IPS-18c (cell line): ENCODE results near the gene KRT85.

Experiments
- H3K4me3 ChIP-seq: 2 replicates; pipeline ENCODE4 v1.7.0; 2013; ENCODE audit warnings: low read depth, mild to moderate bottlenecking, low read length, moderate library complexity; ENCODE audit not compliant: insufficient read depth
- H3K9me3 ChIP-seq: one replicate; pipeline ENCODE4 v1.6.1; 2013; ENCODE audit warnings: mild to moderate bottlenecking, low read length, moderate library complexity; ENCODE audit not compliant: control insufficient read depth, insufficient read depth

Gene KRT85

DNA sequence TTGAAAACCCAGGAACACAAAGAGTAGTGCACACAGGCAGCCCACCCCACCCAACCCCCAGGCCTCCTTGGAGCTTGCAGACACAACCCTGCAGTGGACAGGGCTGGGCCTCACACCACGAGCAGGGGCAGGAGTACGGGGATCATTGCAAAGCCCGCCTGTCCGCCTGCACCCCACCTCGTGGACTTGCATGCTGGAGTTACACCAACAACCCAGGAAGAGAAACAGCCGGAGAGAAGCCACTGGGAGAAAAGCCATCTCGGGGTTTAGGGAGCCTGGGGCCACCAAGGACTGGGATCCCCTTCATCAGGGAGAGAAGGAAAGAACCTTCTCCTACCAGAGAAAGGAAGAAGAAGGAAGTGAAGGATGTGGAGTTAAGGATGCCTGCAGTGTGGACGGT is 10.0 kb upstream of the KRT85 start:
- Histone ChIP-seq H3K9me3 (no peaks in the 10 kb centered on the region), H3K4me3 (no peak overlapping the region)

DNA sequence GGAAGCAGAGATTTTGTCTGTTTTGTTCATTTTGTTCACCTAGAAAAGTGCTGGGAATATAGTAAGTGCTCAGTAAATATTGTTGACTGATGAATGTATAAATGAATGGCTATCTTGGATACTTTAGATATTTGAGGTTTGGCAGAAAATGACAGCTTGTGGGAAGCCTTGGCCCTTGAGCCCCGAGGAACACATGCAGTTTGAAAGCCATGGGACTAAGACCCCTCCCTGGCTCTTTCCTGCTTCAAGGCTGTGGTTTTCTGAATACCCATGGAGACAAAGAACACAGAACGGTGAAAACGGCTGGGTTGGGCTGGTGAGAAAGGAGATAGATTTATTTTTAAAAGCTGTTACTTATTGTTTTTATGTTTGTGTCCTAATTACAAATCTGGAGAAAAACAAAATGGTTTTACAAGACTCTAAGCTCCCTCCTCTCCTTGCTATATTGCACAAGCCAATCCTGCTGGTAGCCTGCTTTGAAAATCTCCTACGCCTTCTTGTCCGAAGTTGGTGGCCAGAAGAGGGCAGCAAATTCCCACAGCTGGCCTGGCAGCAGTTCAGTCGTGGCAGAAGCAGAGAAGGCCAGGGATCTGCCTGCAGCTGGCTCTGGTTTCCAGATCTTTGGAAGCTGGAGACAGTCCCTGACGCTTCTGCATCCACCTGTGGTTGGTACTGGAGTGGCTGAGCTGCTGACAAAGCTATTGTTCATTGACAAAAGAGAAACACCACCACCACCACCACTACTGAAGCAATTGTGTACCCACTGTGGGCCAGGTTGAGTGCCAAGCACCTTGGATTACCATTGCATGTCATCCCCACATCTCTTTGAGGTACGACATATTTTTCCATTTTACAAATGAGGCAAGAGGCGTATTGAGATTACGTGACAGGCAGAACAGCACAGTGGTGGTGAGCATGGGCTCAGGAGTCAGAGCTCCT is 5.2 kb upstream of the KRT85 start:
- H3K4me3 ChIP-seq, result no peak overlapping the region
- H3K9me3 ChIP-seq, result no peaks in the 10 kb centered on the region

DNA sequence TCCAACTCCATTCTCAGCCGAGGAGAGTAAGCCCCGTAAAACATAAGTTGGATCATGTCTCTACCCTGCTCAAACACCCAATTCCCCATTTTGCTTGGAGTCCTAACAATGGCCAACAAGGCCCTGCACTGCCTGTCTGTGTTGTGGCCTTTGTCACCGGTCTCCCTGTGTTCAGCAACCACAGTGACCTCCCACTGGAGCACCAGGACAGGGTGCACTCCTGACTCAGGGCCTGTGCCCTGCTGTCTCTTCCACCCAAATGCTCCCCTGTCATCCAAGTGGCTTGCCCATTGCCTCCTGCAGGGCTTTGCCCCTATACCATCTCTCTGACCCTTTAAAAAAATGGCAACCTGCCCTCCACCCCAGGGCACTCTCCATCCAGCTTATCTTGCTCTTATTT is 4.4 kb upstream of the KRT85 start:
- Histone ChIP-seq H3K4me3 (no peak overlapping the region), H3K9me3 (no peaks in the 10 kb centered on the region)

DNA sequence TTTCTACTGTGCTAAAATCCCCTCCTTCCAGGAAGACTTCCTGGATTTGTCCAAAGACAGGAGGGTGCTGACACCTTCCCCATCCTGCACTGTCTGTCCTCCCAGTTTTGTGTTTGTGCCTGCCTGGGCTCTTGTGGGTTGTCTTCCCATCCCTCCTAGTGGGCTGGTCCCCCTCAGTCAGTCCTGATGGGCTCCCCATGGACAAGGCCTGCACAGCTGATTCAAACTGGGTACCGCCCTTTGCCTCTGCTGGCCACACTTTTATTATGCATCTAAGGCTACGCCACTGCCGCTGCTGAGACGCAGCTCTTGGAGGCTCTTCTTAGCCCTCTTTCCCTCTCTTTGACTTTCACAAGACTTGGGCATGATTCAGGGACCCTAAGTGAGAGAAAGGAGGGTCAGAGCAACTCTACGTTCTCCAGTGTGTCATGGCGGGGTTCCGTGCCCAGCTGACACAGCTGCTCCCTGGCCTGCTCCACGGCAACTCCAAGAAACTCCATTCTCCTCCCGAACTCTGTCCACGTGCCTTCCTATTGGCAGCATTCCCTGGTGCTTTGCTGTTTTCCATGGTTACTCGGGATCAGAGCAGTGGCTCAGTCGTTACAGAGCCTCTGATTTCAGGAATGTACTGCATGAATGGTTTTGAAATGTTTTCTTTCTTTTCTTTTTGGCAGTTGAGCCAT is 3.8 kb upstream of the KRT85 start:
- H3K9me3 ChIP-seq, result no peaks in the 10 kb centered on the region

GRCh38 chr12:52369809-52370208 is 2.5 kb upstream of the KRT85 start:
- H3K9me3 ChIP-seq, result no peaks in the 10 kb centered on the region

More for the DNA sequence above, 3.8 kb upstream of the KRT85 start:
- H3K4me3 ChIP-seq, result no peak overlapping the region

GRCh38 chr12:52369211-52369610 is 1.9 kb upstream of the KRT85 start:
- H3K9me3 ChIP-seq, result no peaks in the 10 kb centered on the region
- H3K4me3 ChIP-seq, result no peak overlapping the region

More at GRCh38 chr12:52369809-52370208, 2.5 kb upstream of the KRT85 start:
- no peak overlapping the region for H3K4me3 ChIP-seq

DNA sequence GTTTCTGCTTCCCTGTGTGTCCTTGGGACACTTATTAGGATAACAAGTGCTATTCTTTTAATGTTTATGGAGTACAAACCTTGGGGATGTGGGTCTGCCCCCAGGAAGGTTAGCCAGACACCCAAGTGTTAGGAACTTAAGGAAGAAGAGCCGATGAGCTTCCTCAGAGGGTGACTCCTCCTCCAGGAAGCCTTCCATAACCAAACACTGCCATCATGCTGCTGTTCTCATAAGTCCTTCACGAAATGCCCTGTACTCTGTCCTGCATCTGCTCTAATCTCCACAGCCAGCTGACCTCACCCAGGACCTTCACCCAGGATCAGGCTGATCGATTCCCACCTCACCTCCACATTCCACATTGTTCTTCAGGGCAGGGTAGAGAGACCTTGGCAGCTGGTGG is 1.2 kb upstream of the KRT85 start:
- H3K9me3 ChIP-seq, result no peaks in the 10 kb centered on the region

GRCh38 chr12:52367876-52368275 is 595 bp upstream of the KRT85 start:
- H3K4me3 ChIP-seq, result no peak overlapping the region
- no peaks in the 10 kb centered on the region for H3K9me3 ChIP-seq

More for the DNA sequence above, 1.2 kb upstream of the KRT85 start:
- H3K4me3 ChIP-seq, result no peak overlapping the region

DNA sequence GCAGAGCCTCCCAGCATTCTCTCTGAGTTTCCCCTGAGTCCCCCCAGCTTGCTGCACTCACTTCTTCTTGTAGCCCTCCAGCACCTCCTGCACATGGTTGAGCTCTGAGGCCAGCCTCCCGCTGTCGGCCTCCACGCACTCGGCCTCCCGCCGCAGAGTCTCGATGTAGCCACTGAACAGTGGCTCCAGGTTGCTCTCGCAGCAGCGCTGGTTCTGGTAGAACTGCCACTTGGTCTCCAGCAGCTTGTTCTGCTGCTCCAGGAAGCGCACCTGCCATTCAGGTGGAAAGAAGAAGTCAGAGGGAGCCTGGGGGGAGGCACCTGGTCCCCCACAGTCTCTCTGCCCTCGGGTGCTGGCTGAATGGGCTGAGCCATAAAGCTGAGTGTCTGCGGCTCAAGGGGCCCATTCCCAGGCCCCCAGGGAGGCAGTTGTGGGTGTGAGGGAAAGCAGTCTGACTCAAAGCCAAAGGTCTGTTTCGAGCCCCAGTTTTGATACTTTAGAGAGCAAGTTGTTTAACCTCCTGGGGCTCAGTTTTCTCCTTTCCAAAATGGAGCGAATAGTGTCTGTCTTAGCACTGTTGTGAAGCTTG is 2.3 kb downstream of the KRT85 start:
- Histone ChIP-seq H3K4me3 (no peak overlapping the region), H3K9me3 (no peaks in the 10 kb centered on the region)

DNA sequence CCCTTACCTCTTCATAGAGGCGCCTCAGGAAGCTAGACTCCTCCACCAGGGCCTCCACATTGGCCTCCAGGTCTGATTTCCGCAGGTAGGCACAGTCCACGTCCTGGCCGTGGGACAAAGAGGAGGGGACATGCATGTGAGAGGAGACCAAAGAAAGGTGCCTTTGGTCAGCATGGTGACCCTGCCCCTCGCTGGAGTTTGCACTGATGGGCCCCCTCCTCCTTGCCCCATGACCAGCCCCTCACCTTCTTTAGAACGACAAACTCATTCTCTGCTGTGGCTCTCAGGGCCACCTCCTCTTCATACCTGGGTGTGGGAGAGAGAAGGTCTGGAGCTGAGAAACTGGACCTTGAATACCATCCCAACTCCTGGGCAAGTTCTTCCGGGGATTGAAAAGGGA is 3.2 kb downstream of the KRT85 start:
- H3K9me3 ChIP-seq, result no peaks in the 10 kb centered on the region
- no peak overlapping the region for H3K4me3 ChIP-seq

DNA sequence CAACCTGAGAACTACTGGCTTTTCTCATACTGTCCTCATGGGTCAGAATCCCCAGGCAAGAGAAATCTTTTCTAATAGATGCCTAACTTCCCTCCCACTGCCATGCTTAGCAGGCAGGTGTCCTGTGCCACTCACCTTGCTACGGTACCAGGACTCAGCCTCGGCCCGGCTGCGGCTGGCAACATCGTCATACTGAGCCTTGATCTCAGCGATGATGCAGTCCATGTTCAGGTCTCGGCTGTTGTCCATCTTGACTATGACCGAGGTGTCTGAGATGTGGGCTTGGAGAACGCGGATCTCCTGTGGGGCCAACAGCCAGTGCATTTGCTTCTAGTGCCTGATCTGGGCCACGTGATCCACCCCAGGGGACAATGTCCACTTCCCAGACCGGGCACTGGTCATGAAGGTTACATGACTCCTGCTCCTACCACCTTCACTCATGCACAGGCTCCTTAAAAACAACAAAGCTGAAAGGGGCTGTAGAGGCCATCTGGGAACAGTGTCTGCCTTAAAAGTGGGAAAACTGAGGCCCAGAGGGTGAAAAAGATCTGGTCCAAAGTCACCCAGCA is 4.1 kb downstream of the KRT85 start:
- Histone ChIP-seq H3K9me3 (no peaks in the 10 kb centered on the region), H3K4me3 (no peak overlapping the region)

DNA sequence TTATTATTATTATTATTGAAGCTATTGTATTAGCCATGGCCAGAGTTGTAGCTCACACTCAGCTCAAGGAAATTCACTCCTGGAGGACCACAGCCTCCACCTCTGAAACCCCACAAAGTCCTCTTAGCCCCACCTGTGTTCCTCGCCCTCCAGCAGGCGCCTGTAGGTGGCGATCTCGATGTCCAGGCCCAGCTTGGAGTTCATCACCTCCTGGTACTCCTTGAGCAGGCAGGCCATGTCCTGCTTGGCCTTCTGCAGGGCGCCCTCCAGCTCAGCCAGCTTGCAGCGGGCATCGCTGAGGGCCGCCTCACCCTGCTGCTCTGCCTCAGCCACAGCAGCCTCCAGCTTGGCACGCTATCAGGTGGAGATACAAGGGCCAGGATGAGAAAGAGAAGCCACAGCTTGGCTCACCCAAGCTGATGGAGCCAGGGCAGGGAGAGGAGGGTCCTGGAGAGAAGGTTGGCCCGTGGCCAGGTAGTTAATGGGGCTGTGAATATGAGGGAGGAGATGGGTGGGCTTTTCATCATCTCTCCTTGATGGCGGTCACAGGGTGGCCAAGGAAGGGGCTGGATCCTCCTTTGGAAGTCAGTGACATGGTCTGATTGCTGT is 5.1 kb downstream of the KRT85 start:
- no peak overlapping the region for H3K4me3 ChIP-seq
- no peaks in the 10 kb centered on the region for H3K9me3 ChIP-seq

DNA sequence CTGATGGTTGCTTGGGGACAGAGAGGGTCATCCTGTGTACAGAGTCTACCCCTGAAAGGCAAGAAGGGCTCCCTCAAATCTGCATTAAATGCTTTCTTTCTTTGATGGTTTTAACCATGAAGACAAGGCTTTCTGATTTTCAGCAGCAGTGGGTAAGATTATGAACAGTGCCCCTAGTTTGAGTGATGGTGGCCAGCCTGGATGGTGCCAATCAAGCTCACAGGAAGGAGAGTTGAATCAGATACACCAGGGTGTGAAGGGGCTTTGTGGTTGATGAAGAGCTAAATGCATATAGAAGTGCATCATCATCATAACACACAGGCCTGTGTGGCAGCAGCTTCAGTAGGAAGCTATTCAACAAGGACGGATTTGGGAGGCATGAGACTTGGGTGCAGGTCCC is 5.7 kb downstream of the KRT85 start:
- H3K9me3 ChIP-seq, result no peaks in the 10 kb centered on the region
- no peak overlapping the region for H3K4me3 ChIP-seq

DNA sequence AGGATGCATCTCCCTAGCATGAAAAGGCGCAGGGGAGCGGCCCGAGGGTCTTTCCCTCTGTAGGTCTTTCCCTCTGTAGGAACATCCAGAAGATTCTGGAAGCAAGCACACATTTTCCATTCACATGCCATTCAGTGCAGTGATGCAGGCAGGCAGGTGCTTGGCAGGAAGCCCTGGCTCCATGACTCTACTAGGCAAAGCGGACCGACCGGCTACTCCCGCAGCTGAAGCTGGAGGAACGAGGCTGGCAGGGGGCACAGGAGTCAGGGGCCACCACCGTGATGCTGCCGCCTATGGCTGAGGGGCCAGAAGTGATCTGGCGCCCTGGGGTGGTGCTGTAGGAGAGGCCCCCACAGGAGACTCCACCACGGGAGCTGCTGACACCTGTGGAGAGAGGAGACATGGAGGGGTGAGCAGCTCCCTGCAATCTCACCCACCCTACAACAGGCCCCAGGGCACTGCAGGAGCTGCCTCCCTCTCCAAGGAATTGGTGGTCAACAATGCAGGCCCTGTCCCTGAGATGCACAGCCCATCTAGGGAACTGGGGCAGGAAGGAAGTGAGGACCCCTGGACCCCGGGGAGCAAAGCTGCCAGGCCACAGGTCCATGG is 6.5 kb downstream of the KRT85 start:
- Histone ChIP-seq H3K4me3 (no peak overlapping the region), H3K9me3 (no peaks in the 10 kb centered on the region)

DNA sequence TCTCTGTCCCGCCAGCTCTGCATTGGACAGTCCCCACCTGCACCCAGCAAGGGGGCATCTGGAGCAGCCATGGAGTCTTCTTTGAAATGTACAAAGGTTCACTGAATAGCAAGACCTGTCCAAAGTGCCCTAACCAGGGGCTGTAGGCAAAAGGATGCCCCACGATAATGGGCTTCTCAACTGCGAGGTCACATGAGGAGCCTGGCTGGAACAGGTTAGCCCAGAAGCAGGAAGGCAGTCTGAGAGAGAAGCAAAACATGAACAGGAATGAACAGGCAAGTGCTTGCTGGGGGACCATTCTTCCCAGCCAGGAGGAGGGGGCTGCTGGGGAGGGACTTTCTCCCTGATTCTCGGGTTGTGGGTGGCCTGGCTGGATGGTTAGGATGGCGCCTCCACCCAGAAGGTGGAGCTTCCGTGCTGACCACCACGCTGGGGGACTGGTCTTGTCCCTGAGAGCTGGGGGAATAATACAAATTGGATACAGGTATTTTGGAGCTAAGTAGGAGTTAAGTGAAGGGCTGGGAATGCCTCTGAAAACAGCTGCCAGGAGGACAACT is 7.1 kb downstream of the KRT85 start:
- no peak overlapping the region for H3K4me3 ChIP-seq

GRCh38 chr12:52359621-52360061 is 7.6 kb downstream of the KRT85 start:
- Histone ChIP-seq H3K9me3 (no peaks in the 10 kb centered on the region), H3K4me3 (no peak overlapping the region)

More for the DNA sequence above, 7.1 kb downstream of the KRT85 start:
- no peaks in the 10 kb centered on the region for H3K9me3 ChIP-seq
